ENCODE data around the gene TRAPPC3L.

DNA sequence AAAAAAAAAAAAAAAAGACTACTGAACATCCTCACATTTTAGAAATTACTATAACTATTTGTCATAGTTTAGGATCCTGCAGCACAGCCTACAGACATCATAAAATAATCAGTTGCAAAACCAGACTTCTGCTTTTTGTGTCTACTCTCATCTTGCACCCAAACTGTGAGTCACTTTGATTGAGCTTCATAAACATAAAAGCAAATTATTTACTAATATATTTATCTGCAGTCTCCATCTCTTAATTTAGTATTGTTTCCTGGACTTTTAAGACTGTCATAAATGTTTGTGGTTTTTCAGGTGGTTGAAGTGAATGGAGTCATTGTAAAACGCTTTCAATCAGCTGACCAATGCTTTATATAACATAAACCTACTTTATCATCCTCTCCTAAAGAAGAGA is 99.1 kb downstream of the TRAPPC3L start:
- TF ChIP-seq, protein P1, sequence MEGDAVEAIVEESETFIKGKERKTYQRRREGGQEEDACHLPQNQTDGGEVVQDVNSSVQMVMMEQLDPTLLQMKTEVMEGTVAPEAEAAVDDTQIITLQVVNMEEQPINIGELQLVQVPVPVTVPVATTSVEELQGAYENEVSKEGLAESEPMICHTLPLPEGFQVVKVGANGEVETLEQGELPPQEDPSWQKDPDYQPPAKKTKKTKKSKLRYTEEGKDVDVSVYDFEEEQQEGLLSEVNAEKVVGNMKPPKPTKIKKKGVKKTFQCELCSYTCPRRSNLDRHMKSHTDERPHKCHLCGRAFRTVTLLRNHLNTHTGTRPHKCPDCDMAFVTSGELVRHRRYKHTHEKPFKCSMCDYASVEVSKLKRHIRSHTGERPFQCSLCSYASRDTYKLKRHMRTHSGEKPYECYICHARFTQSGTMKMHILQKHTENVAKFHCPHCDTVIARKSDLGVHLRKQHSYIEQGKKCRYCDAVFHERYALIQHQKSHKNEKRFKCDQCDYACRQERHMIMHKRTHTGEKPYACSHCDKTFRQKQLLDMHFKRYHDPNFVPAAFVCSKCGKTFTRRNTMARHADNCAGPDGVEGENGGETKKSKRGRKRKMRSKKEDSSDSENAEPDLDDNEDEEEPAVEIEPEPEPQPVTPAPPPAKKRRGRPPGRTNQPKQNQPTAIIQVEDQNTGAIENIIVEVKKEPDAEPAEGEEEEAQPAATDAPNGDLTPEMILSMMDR (conservative IDR thresholded peaks at IDR 0.05; ENCODE audit: low read depth, low read length) = no peak
- no peak for TF ChIP-seq EZH2 (IDR thresholded peaks at IDR 0.05; ENCODE audit: borderline replicate concordance, low read depth, low read length, poor library complexity, severe bottlenecking)

Measured in A673 (cell line).